PC-9 (cell line): ENCODE results near the gene NPHS1. TPM values are rescaled to one million over a fixed set of nuclear protein-coding genes. Genes with fewer than 3 reads are reported as not detected.

Source experiments
- BruUV-seq: library from RNA; stranded (reverse); fragments of 400-500 nt; replicated peaks from 2 replicates; lab custom pipeline; 2021; lab: Mats Ljungman, UMichigan
- CTCF ChIA-PET: fragments of 300-600 bp; sonication (Branson Sonifier 250); formaldehyde crosslinking; loops from one replicate; lab custom pipeline; 2022; ENCODE audit warnings: antibody characterized with exemption; lab: Charles Lee
- POLR2A ChIA-PET: fragments of 300-600 bp; sonication (Branson Sonifier 250); formaldehyde crosslinking; loops from one replicate; lab custom pipeline; 2022; ENCODE audit warnings: antibody characterized with exemption; ENCODE audit not compliant: unreplicated experiment; lab: Charles Lee
- DNase-seq, 2 experiments: peaks; one replicate each; pipeline versions ENCODE4 v3.0.0 to v3.0.0-alpha.2; 2015 to 2022; ENCODE audit warnings: mixed read lengths in 1 of 2
- H2AFZ ChIP-seq: fragments of 200-600 bp; sonication (generic); 2 replicates; pipeline ENCODE4 v1.8.1; 2017; ENCODE audit warnings: antibody characterized with exemption
- H3F3A ChIP-seq: fragments of 200-600 bp; sonication (generic); 2 replicates; pipeline ENCODE4 v1.8.1; 2017; ENCODE audit warnings: antibody characterized with exemption, mild to moderate bottlenecking, low read depth; ENCODE audit not compliant: insufficient read depth
- H3K27ac ChIP-seq: fragments of 200-600 bp; sonication (generic); 2 replicates; pipeline ENCODE4 v1.6.1; 2016; ENCODE audit warnings: mixed run types
- H3K27me3 ChIP-seq: fragments of 200-600 bp; sonication (generic); 2 replicates; pipeline ENCODE4 v1.6.1; 2016; ENCODE audit warnings: low read depth, mixed run types; ENCODE audit not compliant: insufficient read depth
- H3K36me3 ChIP-seq: fragments of 200-600 bp; sonication (generic); 2 replicates; pipeline ENCODE4 v1.6.1; 2016; ENCODE audit warnings: low read depth, mixed run types
- H3K4me1 ChIP-seq: fragments of 200-600 bp; sonication (generic); replicated peaks from 2 replicates; pipeline ENCODE4 v1.6.1; 2016; ENCODE audit warnings: mixed run types; ENCODE audit not compliant: insufficient read depth
- H3K4me2 ChIP-seq: fragments of 200-600 bp; sonication (generic); 2 replicates; pipeline ENCODE4 v1.6.1; 2017; ENCODE audit warnings: mixed run types
- H3K4me3 ChIP-seq: fragments of 200-600 bp; sonication (generic); 2 replicates; pipeline ENCODE4 v1.6.1; 2016; ENCODE audit warnings: mixed run types
- H3K79me2 ChIP-seq: fragments of 200-600 bp; sonication (generic); 2 replicates; pipeline ENCODE4 v1.6.1; 2017; ENCODE audit warnings: low read depth, mixed run types
- H3K9me2 ChIP-seq: fragments of 200-600 bp; sonication (generic); 2 replicates; pipeline ENCODE4 v1.8.1; 2017; ENCODE audit warnings: mild to moderate bottlenecking; ENCODE audit not compliant: insufficient read depth
- H3K9me3 ChIP-seq: fragments of 200-600 bp; sonication (generic); 2 replicates; pipeline ENCODE4 v1.8.1; 2016; ENCODE audit warnings: low read depth; ENCODE audit not compliant: insufficient read depth
- H4K20me1 ChIP-seq: fragments of 200-600 bp; sonication (generic); 2 replicates; pipeline ENCODE4 v1.8.1; 2017; ENCODE audit not compliant: insufficient read depth
- CTCF ChIP-seq: fragments of 200-600 bp; sonication (generic); conservative IDR thresholded peaks from 2 replicates; pipeline ENCODE4 v1.6.1; 2017; ENCODE audit warnings: mixed run types, antibody characterized with exemption, mild to moderate bottlenecking, moderate library complexity
- EZH2 ChIP-seq: fragments of 200-600 bp; sonication (generic); IDR thresholded peaks from 2 replicates; pipeline ENCODE4 v1.8.0; 2017; ENCODE audit warnings: antibody characterized with exemption, low read depth
- intact Hi-C: fragments of 100-400 bp; cut with micrococcal nuclease; formaldehyde crosslinking; loops from one replicate; pipeline ENCODE4 v1.10.0; 2022; ENCODE audit not compliant: unreplicated experiment
- total RNA-seq: library from RNA; stranded (reverse); gene quantifications from 2 replicates; pipeline ENCODE4 v1.2.3, GENCODE V29; 2021

The NPHS1 gene
- total RNA-seq, 1 experiment from 2014 or later: not detected

GRCh38 chr19:35812220-35813042 is 39.9 kb downstream of the NPHS1 start, which contains the start of gene PRODH2:
TSS of gene PRODH2 (minus strand) at chr19:35812845. CDS start at chr19:35812805, 40 bp downstream.
- CTCF ChIA-PET: no interaction called here
- H3K36me3 ChIP-seq: no peaks in the 10 kb centered on the region
- H2AFZ ChIP-seq: no peak within 1 kb of the TSS
- DNase-seq: no peak
- no peaks in the 10 kb centered on the region for H3K79me2 ChIP-seq
- no peaks in the 10 kb centered on the region for H3K4me1 ChIP-seq
- H3K27me3 ChIP-seq: peaks cover 73% of the 10 kb centered on the region
- TF ChIP-seq CTCF (no peak), EZH2 (no peak)
- BruUV-seq: no TSS peak
- POLR2A ChIA-PET: no interaction called here
- intact Hi-C loops: no loop called here
- H3K27ac ChIP-seq: no peak within 1 kb of the TSS
- H3K4me2 ChIP-seq: no peak within 1 kb of the TSS
- no peaks in the 10 kb centered on the region for H3K9me3 ChIP-seq
- H3K4me3 ChIP-seq: no peak within 1 kb of the TSS
- no peaks in the 10 kb centered on the region for H3K9me2 ChIP-seq
- H4K20me1 ChIP-seq: no peaks in the 10 kb centered on the region
- no peaks in the 10 kb centered on the region for H3F3A ChIP-seq

- Histone ChIP-seq H4K20me1 (no peaks in the 10 kb centered on the region), H3K4me2 (no peak overlapping the region), H3K79me2 (no peaks in the 10 kb centered on the region), H3F3A (no peaks in the 10 kb centered on the region), H3K9me3 (no peaks in the 10 kb centered on the region), H3K9me2 (no peaks in the 10 kb centered on the region), H3K27ac (no peak overlapping the region), H3K27me3 (peaks cover 76% of the 10 kb centered on the region), H3K4me3 (no peak overlapping the region), H3K36me3 (no peaks in the 10 kb centered on the region), H2AFZ (no peak overlapping the region), H3K4me1 (no peaks in the 10 kb centered on the region)
- DNase-seq: no peak
- TF ChIP-seq EZH2 (no peak), CTCF (no peak)
- CTCF ChIA-PET: no interaction called here
- BruUV-seq: no TSS peak
- intact Hi-C loops: no loop called here
- POLR2A ChIA-PET: no interaction called here
Observed at GRCh38 chr19:35811317-35812219, 40.7 kb downstream of the NPHS1 start.

- no peak for DNase-seq
- H2AFZ ChIP-seq: no peak overlapping the region
- no peaks in the 10 kb centered on the region for H3K79me2 ChIP-seq
- no peak for TF ChIP-seq EZH2
- no peak for TF ChIP-seq CTCF
- intact Hi-C loops: no loop called here
- H3K27ac ChIP-seq: no peak overlapping the region
- H3F3A ChIP-seq: no peaks in the 10 kb centered on the region
- BruUV-seq: no TSS peak
- no peaks in the 10 kb centered on the region for H3K4me1 ChIP-seq
- no peak overlapping the region for H3K4me2 ChIP-seq
- peaks cover 77% of the 10 kb centered on the region for H3K27me3 ChIP-seq
- no peaks in the 10 kb centered on the region for H3K9me2 ChIP-seq
- H3K9me3 ChIP-seq: no peaks in the 10 kb centered on the region
- ChIA-PET POLR2A (no interaction called here), CTCF (no interaction called here)
- no peaks in the 10 kb centered on the region for H4K20me1 ChIP-seq
- no peaks in the 10 kb centered on the region for H3K36me3 ChIP-seq
- H3K4me3 ChIP-seq: no peak overlapping the region
Observed at GRCh38 chr19:35807633-35808032, 44.7 kb downstream of the NPHS1 start.
